ENCODE data around the gene ABCA1. TPM values are rescaled to one million over a fixed set of nuclear protein-coding genes. Genes with fewer than 3 reads are reported as not detected.

ABCA1 gene
- total RNA-seq, 1 donor from 2014 or later = 20.8 TPM

DNA sequence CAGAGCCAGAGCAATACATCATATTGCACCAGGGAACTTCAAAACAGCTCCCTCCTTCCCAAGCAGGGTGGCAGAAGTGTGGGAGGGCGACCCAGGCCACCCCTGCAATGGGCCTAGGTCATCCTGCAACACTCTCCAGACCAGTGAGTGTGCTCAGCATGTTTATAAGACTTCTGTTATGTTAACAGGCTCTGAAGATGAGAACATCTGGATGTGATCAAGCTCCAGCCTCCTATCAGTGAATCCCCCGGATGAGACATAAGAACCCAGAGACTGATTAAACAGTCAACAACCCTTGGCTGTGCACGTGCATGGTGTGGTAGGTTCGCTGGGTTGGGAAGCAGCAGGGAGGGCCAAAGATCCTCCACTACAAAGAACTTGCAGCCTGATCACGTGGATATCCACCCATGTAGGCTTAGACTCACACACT, 63.3 kb downstream of the ABCA1 start:
- H3K27ac Mint-ChIP-seq = no peak overlapping the region
- no peak for DNase-seq (ENCODE audit: extremely low spot score, unreplicated experiment)
- H3K4me1 Mint-ChIP-seq (ENCODE audit: unreplicated experiment) = peaks cover 47% of the 10 kb centered on the region
- no peak overlapping the region for H3K4me3 Mint-ChIP-seq
- H3K36me3 Mint-ChIP-seq = peaks cover 5% of the 10 kb centered on the region
- H3K27me3 Mint-ChIP-seq = no peaks in the 10 kb centered on the region
- H3K9me3 Mint-ChIP-seq = no peaks in the 10 kb centered on the region
- TF ChIP-seq, protein P1, sequence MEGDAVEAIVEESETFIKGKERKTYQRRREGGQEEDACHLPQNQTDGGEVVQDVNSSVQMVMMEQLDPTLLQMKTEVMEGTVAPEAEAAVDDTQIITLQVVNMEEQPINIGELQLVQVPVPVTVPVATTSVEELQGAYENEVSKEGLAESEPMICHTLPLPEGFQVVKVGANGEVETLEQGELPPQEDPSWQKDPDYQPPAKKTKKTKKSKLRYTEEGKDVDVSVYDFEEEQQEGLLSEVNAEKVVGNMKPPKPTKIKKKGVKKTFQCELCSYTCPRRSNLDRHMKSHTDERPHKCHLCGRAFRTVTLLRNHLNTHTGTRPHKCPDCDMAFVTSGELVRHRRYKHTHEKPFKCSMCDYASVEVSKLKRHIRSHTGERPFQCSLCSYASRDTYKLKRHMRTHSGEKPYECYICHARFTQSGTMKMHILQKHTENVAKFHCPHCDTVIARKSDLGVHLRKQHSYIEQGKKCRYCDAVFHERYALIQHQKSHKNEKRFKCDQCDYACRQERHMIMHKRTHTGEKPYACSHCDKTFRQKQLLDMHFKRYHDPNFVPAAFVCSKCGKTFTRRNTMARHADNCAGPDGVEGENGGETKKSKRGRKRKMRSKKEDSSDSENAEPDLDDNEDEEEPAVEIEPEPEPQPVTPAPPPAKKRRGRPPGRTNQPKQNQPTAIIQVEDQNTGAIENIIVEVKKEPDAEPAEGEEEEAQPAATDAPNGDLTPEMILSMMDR (conservative IDR thresholded peaks at IDR 0.05) = no peak

DNA sequence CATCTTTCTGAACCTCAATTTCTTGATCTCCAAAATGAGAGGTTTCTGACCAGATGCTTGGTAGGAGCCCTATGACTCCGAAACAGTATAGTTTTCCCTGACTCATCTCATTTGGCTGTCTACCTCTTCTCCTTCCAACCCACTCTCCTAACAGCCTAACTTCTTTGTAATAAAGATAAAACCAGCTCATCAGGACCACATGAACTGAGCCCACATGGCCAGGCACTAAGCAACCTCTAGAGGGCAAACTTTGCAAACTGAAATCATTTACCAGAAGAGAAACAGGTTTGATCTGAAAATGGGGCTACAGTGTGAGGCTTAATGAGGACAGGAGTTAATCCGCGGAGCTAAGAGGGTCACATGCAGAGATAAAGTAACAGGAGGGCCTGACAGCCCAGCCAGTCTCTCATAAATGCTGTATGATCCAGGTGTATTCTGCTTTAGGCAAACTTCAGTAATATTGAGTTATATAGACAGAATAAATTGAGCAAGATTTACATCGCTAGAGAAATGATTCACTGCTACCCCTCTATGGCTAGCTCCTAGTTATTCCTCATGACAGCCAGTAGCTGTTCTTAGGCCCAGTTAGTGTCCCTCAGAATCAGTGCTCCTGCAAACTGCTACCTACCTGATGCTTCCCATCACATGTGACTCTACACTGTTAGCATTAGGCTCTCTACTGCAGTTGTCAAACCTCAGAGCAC, 64.6 kb downstream of the ABCA1 start:
- no peak for DNase-seq (ENCODE audit: extremely low spot score, unreplicated experiment)
- H3K27ac Mint-ChIP-seq = peak overlapping the region; percentile 18
- TF ChIP-seq, protein P1 (conservative IDR thresholded peaks at IDR 0.05) = peak; percentile 87
- H3K9me3 Mint-ChIP-seq = no peaks in the 10 kb centered on the region
- H3K4me3 Mint-ChIP-seq = no peak overlapping the region
- peaks cover 11% of the 10 kb centered on the region for H3K36me3 Mint-ChIP-seq
- H3K27me3 Mint-ChIP-seq = no peaks in the 10 kb centered on the region
- peaks cover 34% of the 10 kb centered on the region for H3K4me1 Mint-ChIP-seq (ENCODE audit: unreplicated experiment)

DNA sequence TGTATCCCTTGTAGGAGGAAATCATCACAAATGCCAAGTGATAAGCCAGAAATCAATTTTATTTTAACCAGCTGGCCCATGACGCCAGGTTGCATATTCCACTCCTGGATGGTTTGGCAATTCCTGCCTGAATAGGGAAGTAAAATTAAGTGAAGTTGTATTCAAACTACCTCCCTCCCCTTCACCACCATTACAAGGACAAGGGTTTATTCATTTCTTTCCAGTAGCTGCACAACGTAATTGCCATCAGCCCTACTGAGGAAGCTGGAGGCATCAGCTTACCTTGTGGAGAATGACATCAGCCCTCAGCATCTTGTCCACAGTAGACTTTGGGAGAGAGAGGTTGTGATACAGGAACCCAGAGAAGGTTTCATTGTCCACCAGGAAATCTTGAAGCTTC, 66.6 kb downstream of the ABCA1 start:
- no peaks in the 10 kb centered on the region for H3K9me3 Mint-ChIP-seq
- TF ChIP-seq, protein P1 (conservative IDR thresholded peaks at IDR 0.05) = no peak
- H3K4me3 Mint-ChIP-seq = no peak overlapping the region
- H3K36me3 Mint-ChIP-seq = peaks cover 15% of the 10 kb centered on the region
- H3K27me3 Mint-ChIP-seq = no peaks in the 10 kb centered on the region
- no peak for DNase-seq (ENCODE audit: extremely low spot score, unreplicated experiment)
- H3K4me1 Mint-ChIP-seq (ENCODE audit: unreplicated experiment) = peaks cover 31% of the 10 kb centered on the region
- H3K27ac Mint-ChIP-seq = no peak overlapping the region

DNA sequence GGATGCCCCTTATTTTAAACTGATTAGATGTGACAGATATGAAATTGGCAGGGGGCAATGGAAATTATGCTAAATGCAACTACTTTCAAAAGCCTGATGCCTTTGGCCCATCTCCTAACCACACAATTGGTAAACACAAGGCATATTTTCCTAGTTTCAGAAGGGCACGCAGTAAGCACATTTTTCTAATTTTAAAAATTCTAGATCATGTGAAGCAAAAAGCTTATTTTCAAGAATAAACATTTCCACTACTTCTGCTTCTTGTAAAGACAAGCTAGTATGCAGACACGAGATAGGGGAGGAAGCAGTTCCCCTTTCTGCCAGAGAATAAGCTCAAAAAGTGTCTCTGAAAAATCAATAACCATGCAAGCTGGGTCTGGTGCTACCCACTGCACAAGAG, 67.7 kb downstream of the ABCA1 start:
- DNase-seq (ENCODE audit: extremely low spot score, unreplicated experiment) = no peak
- Mint-ChIP-seq H3K9me3 (no peaks in the 10 kb centered on the region), H3K4me1 (ENCODE audit: unreplicated experiment) (peaks cover 33% of the 10 kb centered on the region), H3K27ac (no peak overlapping the region), H3K36me3 (peaks cover 21% of the 10 kb centered on the region), H3K4me3 (no peak overlapping the region), H3K27me3 (no peaks in the 10 kb centered on the region)
- TF ChIP-seq, protein P1 (conservative IDR thresholded peaks at IDR 0.05) = no peak

DNA sequence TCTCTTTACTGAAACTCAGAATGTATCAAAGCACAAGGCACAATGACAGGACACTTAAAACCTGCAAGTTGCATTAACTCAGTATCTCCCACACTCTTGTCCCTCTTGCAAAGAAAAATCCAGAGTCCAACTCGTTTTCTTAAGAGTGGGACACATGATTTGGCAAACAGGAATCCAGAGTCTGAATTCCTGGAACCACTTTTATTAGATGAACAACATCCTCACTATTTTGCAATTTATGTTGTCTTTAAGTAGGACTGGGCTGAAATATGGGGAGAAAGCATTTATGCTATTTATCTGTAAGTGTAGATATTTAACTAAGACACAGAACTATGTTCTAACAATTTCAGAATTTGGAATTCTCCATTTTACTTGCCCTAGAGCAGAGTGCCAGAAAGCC, 69.1 kb downstream of the ABCA1 start:
- Mint-ChIP-seq H3K27ac (no peak overlapping the region), H3K9me3 (no peaks in the 10 kb centered on the region), H3K4me3 (no peak overlapping the region), H3K4me1 (ENCODE audit: unreplicated experiment) (peaks cover 25% of the 10 kb centered on the region), H3K36me3 (peaks cover 25% of the 10 kb centered on the region), H3K27me3 (no peaks in the 10 kb centered on the region)
- DNase-seq (ENCODE audit: extremely low spot score, unreplicated experiment) = no peak
- TF ChIP-seq, protein P1 (conservative IDR thresholded peaks at IDR 0.05) = no peak
